Fibroblast of pulmonary artery (primary cell): ENCODE results near the gene PPFIA3.
A peak's percentile ranks its signal among the peaks of the same experiment; 100 is the strongest.
"Not testable (repeated sequence)": the region's sequence is repeated elsewhere in the genome, so short reads cannot be mapped to it uniquely, and the experiment has no call there.

Source experiments
- DNase-seq: peaks from one replicate; pipeline ENCODE4 v3.0.0-alpha.2; 2010; ENCODE audit warnings: low read depth
- H3K4me3 ChIP-seq: replicated peaks from 2 replicates; pipeline ENCODE4 v1.5.1; 2011; ENCODE audit warnings: low read depth, mild to moderate bottlenecking, control low read depth, low read length, moderate library complexity
- CTCF ChIP-seq: IDR thresholded peaks from 2 replicates; pipeline ENCODE4 v1.5.1; 2011; ENCODE audit warnings: mild to moderate bottlenecking, control low read depth, low read length, inconsistent platforms; ENCODE audit errors: missing control alignments

The PPFIA3 gene

DNA sequence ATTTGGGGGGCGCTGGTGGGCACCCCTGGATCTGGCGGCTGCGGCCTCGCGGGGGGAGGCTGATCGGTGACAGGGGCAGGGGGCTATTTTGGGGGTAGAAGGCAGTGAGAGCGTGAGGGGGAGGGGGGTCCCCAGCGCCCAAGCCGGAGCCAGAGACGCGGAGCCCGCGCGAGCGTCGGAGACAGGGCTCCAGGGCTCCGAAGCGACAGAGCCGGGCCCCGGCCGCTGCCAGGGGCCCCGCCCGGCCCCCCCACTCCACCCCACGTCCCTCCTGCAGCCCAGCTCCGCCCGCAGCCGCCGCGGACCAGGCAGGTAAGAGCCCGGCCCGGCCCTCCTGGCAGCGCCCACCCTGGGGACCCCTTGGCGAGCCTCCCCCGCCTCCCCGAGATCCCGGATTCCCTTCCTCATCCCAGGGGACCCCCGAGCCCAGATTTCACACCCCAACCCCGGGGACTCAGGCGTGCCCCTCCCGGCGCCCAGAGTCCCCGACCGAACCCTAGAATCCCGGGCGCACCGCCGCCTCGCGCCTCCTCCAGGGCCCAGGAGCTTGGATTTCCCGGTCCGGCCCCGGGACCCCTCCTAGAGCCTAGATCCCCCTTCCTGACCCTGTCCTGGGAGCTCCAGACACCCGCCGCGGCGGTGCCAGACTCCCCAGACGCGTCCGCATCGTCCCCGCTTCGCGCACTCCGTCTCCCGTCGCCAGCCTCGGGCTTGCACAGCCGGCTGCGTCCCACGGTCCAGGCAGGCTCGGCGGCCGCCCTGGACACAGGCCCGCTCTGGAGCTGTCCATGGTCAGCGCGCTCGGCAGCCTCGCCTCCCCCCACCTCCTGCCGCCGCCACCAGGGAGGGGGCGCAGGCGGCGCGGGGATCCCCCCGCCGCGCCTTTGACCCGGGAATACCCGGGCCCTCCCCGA is at the start of gene PPFIA3:
TSS of gene PPFIA3 (plus strand) at position 134 of the 914 bp plus-strand sequence. CDS start 8,330 bp downstream, outside the sequence.
- peak within 1 kb of the TSS; percentile 69 for H3K4me3 ChIP-seq
- DNase-seq: peak; percentile 66
- TF ChIP-seq CTCF: no peak

GRCh38 chr19:49070416-49070815 is 48.9 kb upstream of the PPFIA3 start:
- TF ChIP-seq CTCF: no peak
- DNase-seq: no peak
- H3K4me3 ChIP-seq: no peak overlapping the region

DNA sequence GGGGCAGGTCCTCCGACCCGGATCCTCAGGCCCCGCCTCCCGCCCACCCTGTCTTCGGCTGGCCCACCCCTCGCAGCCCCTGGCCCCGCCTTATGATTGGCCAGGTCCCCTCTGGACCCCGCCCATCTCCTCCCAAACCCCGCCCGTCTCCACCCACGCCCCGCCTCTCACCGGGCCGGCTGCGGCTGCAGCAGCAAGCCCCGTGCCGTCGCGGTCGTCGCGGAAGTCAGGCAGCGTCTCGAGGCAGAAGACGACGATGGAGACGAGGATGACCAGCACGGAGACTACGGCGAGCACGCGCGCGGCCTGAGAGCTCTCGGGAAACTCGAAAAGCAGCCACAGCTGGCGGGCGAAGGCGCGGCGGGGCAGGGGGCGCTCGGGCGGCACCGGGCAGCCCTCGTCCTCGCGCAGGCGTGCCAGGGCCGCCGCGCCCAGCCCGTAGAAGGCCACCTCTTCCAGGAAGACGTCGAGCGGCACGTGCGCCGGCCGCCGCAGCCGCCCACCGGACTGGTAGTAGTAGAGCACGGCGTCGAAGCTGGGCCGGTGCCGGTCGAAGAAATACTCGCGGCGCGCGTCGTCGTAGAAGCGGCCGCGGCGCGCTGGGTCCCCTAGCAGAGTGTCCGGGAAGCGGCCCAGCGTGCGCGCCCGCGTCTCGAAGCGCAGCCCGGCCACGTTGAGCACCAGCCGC is 47.3 kb upstream of the PPFIA3 start:
- no peak for TF ChIP-seq CTCF
- no peak for DNase-seq
- no peak overlapping the region for H3K4me3 ChIP-seq

- H3K4me3 ChIP-seq: no peak overlapping the region
- TF ChIP-seq CTCF: peak; percentile 29
- no peak for DNase-seq
These were observed 45.6 kb upstream of the PPFIA3 start for GRCh38 chr19:49073514-49074378.

DNA sequence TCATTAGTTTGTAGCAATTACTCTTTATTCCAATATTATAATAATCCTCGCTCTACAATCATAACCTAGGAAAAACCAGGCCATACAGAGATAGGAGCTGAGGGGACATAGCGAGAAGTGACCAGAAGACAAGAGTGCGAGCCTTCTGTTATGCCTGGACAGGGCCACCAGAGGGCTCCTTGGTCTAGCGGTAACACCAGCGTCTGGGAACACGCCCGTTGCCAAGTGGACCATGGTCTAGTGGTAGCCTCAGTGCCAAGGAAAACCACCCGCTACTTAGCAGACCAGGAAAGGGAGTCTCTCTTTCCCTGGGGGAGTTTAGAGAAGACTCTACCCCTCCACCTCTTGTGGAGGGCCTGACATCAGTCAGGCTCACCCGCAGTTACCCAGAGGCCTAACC is 44.5 kb upstream of the PPFIA3 start:
- peak; percentile 51 for TF ChIP-seq CTCF

DNA sequence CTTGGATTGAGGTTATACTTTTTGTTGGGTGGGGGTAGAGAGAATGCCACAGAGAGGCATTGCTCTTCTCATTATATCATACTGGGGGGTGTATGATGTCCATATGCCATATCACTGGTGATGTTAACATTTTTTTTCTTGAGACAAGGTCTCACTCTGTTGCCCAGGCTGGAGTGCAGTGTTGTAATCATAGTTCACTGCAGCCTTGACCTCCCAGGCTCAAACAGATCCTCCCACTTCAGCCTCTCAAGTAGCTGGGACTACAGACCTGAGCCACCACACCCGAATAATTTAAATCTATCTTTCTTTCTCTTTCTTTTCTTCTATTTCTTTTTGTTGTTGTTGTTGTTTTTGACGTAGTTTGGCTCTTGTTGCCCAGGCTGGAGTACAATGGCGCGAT is 39.0 kb upstream of the PPFIA3 start:
- no peak for DNase-seq
- no peak for TF ChIP-seq CTCF
- no peak overlapping the region for H3K4me3 ChIP-seq

More for the DNA sequence above, 44.5 kb upstream of the PPFIA3 start:
- not testable (repeated sequence) for H3K4me3 ChIP-seq
- peak; percentile 72 for DNase-seq
